Thoracic aorta (tissue), 2 donors: Measurements from ENCODE around the gene RBM12. TPM values are rescaled to one million over a fixed set of nuclear protein-coding genes. Genes with fewer than 3 reads are reported as not detected.

ENCODE experiments used
- ATAC-seq: fragments of 150-250 bp; one replicate; pipeline ENCODE4 v1.8.0; 2017; ENCODE audit warnings: low read depth; ENCODE audit not compliant: insufficient number of reproducible peaks, low FRiP score
- DNase-seq: peaks from one replicate; pipeline ENCODE4 v3.0.0-alpha.2; 2020; ENCODE audit warnings: low spot score
- H3K27ac ChIP-seq, 2 donors: fragments of 200-600 bp; sonication (generic); 1 replicate in 1 of 2; 2 replicates in 1 of 2; pipeline ENCODE4 v1.5.1; 2016; ENCODE audit warnings: mild to moderate bottlenecking in 2 of 2, moderate library complexity in 2 of 2
- H3K27me3 ChIP-seq: fragments of 200-600 bp; sonication (generic); replicated peaks from 2 replicates; pipeline ENCODE4 v1.6.0; 2016; ENCODE audit warnings: mild to moderate bottlenecking; ENCODE audit not compliant: insufficient read depth
- H3K36me3 ChIP-seq: fragments of 200-600 bp; sonication (generic); one replicate; pipeline ENCODE4 v1.5.1; 2016
- H3K4me1 ChIP-seq, 2 donors: fragments of 200-600 bp; sonication (generic); 1 replicate in 1 of 2; 2 replicates in 1 of 2; pipeline versions ENCODE4 v1.5.1 to v1.6.0; 2016; ENCODE audit warnings: low read depth in 2 of 2, mild to moderate bottlenecking in 1 of 2; ENCODE audit not compliant: control insufficient read depth in 1 of 2
- H3K4me3 ChIP-seq: fragments of 200-600 bp; sonication (generic); 2 replicates; pipeline ENCODE4 v1.5.1; 2016; ENCODE audit warnings: mild to moderate bottlenecking
- H3K9me3 ChIP-seq: fragments of 200-600 bp; sonication (generic); 2 replicates; pipeline ENCODE4 v1.5.1; 2016
- total RNA-seq, 2 donors: library from RNA; depleted of rRNA; stranded (reverse); fragments of >200 nt; gene quantifications; one replicate each; pipeline versions ENCODE4 v1.1.0 to v1.2.3, GENCODE V29; 2016
- TF ChIP-seq, protein P1 (sequence below): fragments of 200-600 bp; sonication (generic); IDR thresholded peaks from one replicate; pipeline ENCODE4 v1.5.1; 2019; ENCODE audit warnings: antibody characterized with exemption

RBM12 gene
- total RNA-seq, 2 donors from 2014 or later = 21.7 to 43.4 TPM

GRCh38 chr20:35643045-35643444 is 21.7 kb downstream of the RBM12 start:
- no peak for ATAC-seq
- Histone ChIP-seq H3K9me3 (no peaks in the 10 kb centered on the region), H3K4me3 (no peak overlapping the region), H3K36me3 (no peaks in the 10 kb centered on the region), H3K27me3 (no peaks in the 10 kb centered on the region), H3K4me1 (peaks cover 0 to 6% of the 10 kb centered on the region in 2 donors), H3K27ac (no peak overlapping the region)
- DNase-seq = no peak
- TF ChIP-seq, protein P1, sequence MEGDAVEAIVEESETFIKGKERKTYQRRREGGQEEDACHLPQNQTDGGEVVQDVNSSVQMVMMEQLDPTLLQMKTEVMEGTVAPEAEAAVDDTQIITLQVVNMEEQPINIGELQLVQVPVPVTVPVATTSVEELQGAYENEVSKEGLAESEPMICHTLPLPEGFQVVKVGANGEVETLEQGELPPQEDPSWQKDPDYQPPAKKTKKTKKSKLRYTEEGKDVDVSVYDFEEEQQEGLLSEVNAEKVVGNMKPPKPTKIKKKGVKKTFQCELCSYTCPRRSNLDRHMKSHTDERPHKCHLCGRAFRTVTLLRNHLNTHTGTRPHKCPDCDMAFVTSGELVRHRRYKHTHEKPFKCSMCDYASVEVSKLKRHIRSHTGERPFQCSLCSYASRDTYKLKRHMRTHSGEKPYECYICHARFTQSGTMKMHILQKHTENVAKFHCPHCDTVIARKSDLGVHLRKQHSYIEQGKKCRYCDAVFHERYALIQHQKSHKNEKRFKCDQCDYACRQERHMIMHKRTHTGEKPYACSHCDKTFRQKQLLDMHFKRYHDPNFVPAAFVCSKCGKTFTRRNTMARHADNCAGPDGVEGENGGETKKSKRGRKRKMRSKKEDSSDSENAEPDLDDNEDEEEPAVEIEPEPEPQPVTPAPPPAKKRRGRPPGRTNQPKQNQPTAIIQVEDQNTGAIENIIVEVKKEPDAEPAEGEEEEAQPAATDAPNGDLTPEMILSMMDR = no peak

DNA sequence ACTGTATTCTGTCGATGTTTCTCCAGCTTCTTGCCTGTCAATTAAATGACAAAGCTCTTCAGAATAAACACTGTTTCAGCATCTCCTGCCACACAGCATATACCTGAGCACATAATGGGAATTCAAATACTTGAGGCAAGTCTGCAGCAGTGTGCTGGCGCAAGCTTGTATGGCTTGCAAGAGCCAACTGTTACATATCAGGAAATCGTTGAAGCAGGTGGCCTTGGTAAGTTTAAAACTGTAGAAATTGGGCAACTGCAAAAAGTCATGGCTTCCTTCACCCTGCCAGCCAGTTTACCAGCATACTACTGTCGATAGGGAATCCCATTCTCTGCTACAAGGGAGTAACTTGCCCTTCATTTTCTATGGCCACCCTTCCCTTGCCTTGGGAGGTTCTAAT is 23.0 kb downstream of the RBM12 start:
- TF ChIP-seq, protein P1 = no peak
- Histone ChIP-seq H3K27ac (no peak overlapping the region), H3K27me3 (no peaks in the 10 kb centered on the region), H3K9me3 (no peaks in the 10 kb centered on the region), H3K36me3 (no peaks in the 10 kb centered on the region), H3K4me3 (no peak overlapping the region), H3K4me1 (peaks cover 0 to 4% of the 10 kb centered on the region in 2 donors)
- DNase-seq (no peak), ATAC-seq (no peak)

- TF ChIP-seq, protein P1 = no peak
- no peak overlapping the region for H3K4me3 ChIP-seq
- ATAC-seq = no peak
Measured at GRCh38 chr20:35640724-35641123, 24.0 kb downstream of the RBM12 start.

GRCh38 chr20:35638751-35639150 is 25.9 kb downstream of the RBM12 start:
- H3K27ac ChIP-seq = no peak overlapping the region
- TF ChIP-seq, protein P1 = no peak
- no peak for ATAC-seq

More at GRCh38 chr20:35640724-35641123, 24.0 kb downstream of the RBM12 start:
- H3K27ac ChIP-seq = no peak overlapping the region
- no peak for DNase-seq
- H3K27me3 ChIP-seq = no peaks in the 10 kb centered on the region
- H3K9me3 ChIP-seq = no peaks in the 10 kb centered on the region
- H3K36me3 ChIP-seq = no peaks in the 10 kb centered on the region
- H3K4me1 ChIP-seq = peaks cover 3 to 11% of the 10 kb centered on the region in 2 donors

GRCh38 chr20:35637276-35637675 is 27.4 kb downstream of the RBM12 start:
- peaks cover under 1% of the 10 kb centered on the region for H3K36me3 ChIP-seq
- no peak overlapping the region for H3K4me3 ChIP-seq
- no peak overlapping the region for H3K27ac ChIP-seq
- H3K4me1 ChIP-seq = peaks cover 3 to 16% of the 10 kb centered on the region in 2 donors
- DNase-seq (no peak), ATAC-seq (no peak)
- no peaks in the 10 kb centered on the region for H3K27me3 ChIP-seq
- no peaks in the 10 kb centered on the region for H3K9me3 ChIP-seq
- TF ChIP-seq, protein P1 = no peak

More at GRCh38 chr20:35638751-35639150, 25.9 kb downstream of the RBM12 start:
- Histone ChIP-seq H3K4me3 (no peak overlapping the region), H3K4me1 (peaks cover 3 to 16% of the 10 kb centered on the region in 2 donors), H3K36me3 (no peaks in the 10 kb centered on the region), H3K27me3 (no peaks in the 10 kb centered on the region), H3K9me3 (no peaks in the 10 kb centered on the region)
- DNase-seq = no peak
